Spleen (tissue), 11 donors: ENCODE results near the gene TMEM131L. TPM values are rescaled to one million over a fixed set of nuclear protein-coding genes. Genes with fewer than 3 reads are reported as not detected.
A peak's percentile ranks its signal among the peaks of the same experiment; 100 is the strongest.

Source experiments
- DNase-seq: peaks from one replicate; pipeline ENCODE4 v3.0.0-alpha.2; 2020
- H3K27ac ChIP-seq, 8 donors: fragments of 200-600 bp; sonication (generic) in 7 of 8; 1 replicate in 4 of 8; 2 replicates in 4 of 8; pipeline versions ENCODE4 v1.5.0 to v1.8.0; 2016 to 2021; ENCODE audit warnings: inconsistent platforms in 4 of 8, mild to moderate bottlenecking in 4 of 8, moderate library complexity in 1 of 8
- H3K27me3 ChIP-seq, 7 donors: fragments of 200-600 bp; sonication (generic) in 6 of 7; replicated peaks in 1 of 7; 1 replicate in 4 of 7; 2 replicates in 3 of 7; pipeline versions ENCODE4 v1.5.0 to v1.8.0; 2016 to 2021; ENCODE audit warnings: inconsistent platforms in 3 of 7, mild to moderate bottlenecking in 1 of 7
- H3K36me3 ChIP-seq, 6 donors: fragments of 200-600 bp; sonication (generic) in 5 of 6; 1 replicate in 4 of 6; 2 replicates in 2 of 6; pipeline versions ENCODE4 v1.5.0 to v1.8.0; 2016 to 2021; ENCODE audit warnings: inconsistent platforms in 2 of 6
- H3K4me1 ChIP-seq, 6 donors: fragments of 200-600 bp; sonication (generic) in 5 of 6; 1 replicate in 3 of 6; 2 replicates in 3 of 6; pipeline versions ENCODE4 v1.5.0 to v1.8.0; 2016 to 2021; ENCODE audit warnings: inconsistent platforms in 3 of 6
- H3K4me3 ChIP-seq, 8 donors: fragments of 200-600 bp; sonication (generic) in 7 of 8; 1 replicate in 4 of 8; 2 replicates in 4 of 8; pipeline versions ENCODE4 v1.5.0 to v1.8.0; 2016 to 2021; ENCODE audit warnings: inconsistent platforms in 4 of 8, mild to moderate bottlenecking in 4 of 8, moderate library complexity in 2 of 8
- H3K9me3 ChIP-seq, 8 donors: fragments of 200-600 bp; sonication (generic) in 7 of 8; 1 replicate in 4 of 8; 2 replicates in 4 of 8; pipeline versions ENCODE4 v1.5.0 to v1.8.0; 2016 to 2021; ENCODE audit warnings: inconsistent platforms in 4 of 8
- POLR2A ChIP-seq, 3 donors: fragments of 450-650 bp; IDR thresholded peaks; one replicate each; pipeline ENCODE4 v1.5.1; 2017; ENCODE audit warnings: antibody characterized with exemption in 3 of 3, mild to moderate bottlenecking in 1 of 3
- POLR2AphosphoS5 ChIP-seq, 3 donors: sonication (generic); formaldehyde crosslinking; IDR thresholded peaks; one replicate each; pipeline ENCODE4 v1.5.1; 2017; ENCODE audit warnings: antibody characterized with exemption in 3 of 3
- WGBS, 5 donors: extraction: QIAGEN DNeasy Blood & Tissue Kit in 3 of 5; methylation state at CpG; one replicate each; pipeline versions ENCODE4 v1.1.5 to v1.1.7; 2013 to 2018; 5-methylcytosine and 5-hydroxymethylcytosine counted together
- intact Hi-C: fragments of 100-400 bp; cut with DNase I; formaldehyde crosslinking; loops from one replicate; pipeline ENCODE4 v1.15.0; 2023; ENCODE audit warnings: low total_unique reads
- polyA plus RNA-seq, 3 donors: library from polyadenylated mRNA; stranded (reverse); fragments of 200-250 nt; gene quantifications; one replicate each; pipeline ENCODE4 v1.2.1, GENCODE V29; 2013
- total RNA-seq, 7 donors: library from RNA; depleted of rRNA in 3 of 7; stranded (reverse); fragments of >200 nt in 3 of 7; fragmentation: NEBNext Ultra II Directional in 4 of 7; extraction: Animal tissue kit (Norgen Biotek cat#: 25700) in 4 of 7; gene quantifications; one replicate each; pipeline versions ENCODE4 v1.1.0 to v1.2.1, GENCODE V29; 2016 to 2021
- TF ChIP-seq, protein P1 (sequence below), 11 experiments: fragments of 200-600 bp in 7 of 11; fragments of 450-650 bp in 4 of 11; sonication (generic) in 4 of 11; IDR thresholded peaks in 8 of 11; conservative IDR thresholded peaks in 3 of 11; 1 replicate in 7 of 11; 2 replicates in 4 of 11; pipeline versions ENCODE4 v1.4.0 to v1.8.0; 2016 to 2021; ENCODE audit warnings: antibody characterized with exemption in 11 of 11, inconsistent platforms in 4 of 11, mild to moderate bottlenecking in 1 of 11
- donor health status: healthy with polysubstance abuse.
- donor health status: DM: no; HTN: no; CAD: no; lungs with moderate emphysema.
- donor health status: DM: no; HTN: no; CAD: no.
- donor health status: Bipolar disorder and iron deficiency.
- donor health status: healthy.
- donor health status: DM: no; HTN: no; CAD: no.
- donor health status: DM: yes; HTN: yes; CAD: no.

The TMEM131L gene
- total and polyA plus RNA-seq, 10 donors: 20.9 to 105 (median 80.1) TPM

GRCh38 chr4:153471698-153472093, 5.5 kb downstream of the TMEM131L start:
- H3K4me3 ChIP-seq: peak overlapping the region in 4 of 8 donors; percentile 5 to 86 (median 18)
- intact Hi-C loops: no loop called here
- no peak for TF ChIP-seq POLR2A (IDR thresholded peaks at IDR 0.05)
- no peak for TF ChIP-seq POLR2AphosphoS5 (IDR thresholded peaks at IDR 0.05)
- TF ChIP-seq, protein P1, sequence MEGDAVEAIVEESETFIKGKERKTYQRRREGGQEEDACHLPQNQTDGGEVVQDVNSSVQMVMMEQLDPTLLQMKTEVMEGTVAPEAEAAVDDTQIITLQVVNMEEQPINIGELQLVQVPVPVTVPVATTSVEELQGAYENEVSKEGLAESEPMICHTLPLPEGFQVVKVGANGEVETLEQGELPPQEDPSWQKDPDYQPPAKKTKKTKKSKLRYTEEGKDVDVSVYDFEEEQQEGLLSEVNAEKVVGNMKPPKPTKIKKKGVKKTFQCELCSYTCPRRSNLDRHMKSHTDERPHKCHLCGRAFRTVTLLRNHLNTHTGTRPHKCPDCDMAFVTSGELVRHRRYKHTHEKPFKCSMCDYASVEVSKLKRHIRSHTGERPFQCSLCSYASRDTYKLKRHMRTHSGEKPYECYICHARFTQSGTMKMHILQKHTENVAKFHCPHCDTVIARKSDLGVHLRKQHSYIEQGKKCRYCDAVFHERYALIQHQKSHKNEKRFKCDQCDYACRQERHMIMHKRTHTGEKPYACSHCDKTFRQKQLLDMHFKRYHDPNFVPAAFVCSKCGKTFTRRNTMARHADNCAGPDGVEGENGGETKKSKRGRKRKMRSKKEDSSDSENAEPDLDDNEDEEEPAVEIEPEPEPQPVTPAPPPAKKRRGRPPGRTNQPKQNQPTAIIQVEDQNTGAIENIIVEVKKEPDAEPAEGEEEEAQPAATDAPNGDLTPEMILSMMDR (IDR thresholded peaks at IDR 0.05 in 8 of 11, conservative IDR thresholded peaks at IDR 0.05 in 3 of 11): no peak
- WGBS, 5 donors: 28 to 45% (median 39%) methylated on average over 5 of the region's 5 CpGs
- H3K36me3 ChIP-seq: peaks cover 3 to 50% (median 19%) of the 10 kb centered on the region in 6 donors
- no peak for DNase-seq
- peak overlapping the region in 7 of 8 donors; percentile 47 to 98 (median 71) for H3K27ac ChIP-seq
- H3K9me3 ChIP-seq: no peaks in the 10 kb centered on the region
- peaks cover 27 to 97% (median 86%) of the 10 kb centered on the region in 6 donors for H3K4me1 ChIP-seq
- no peaks in the 10 kb centered on the region for H3K27me3 ChIP-seq

GRCh38 chr4:153472122-153473037, 6.2 kb downstream of the TMEM131L start:
- peak overlapping the region; percentile 4 to 98 (median 68) for H3K27ac ChIP-seq
- H3K4me3 ChIP-seq: peak overlapping the region in 2 of 8 donors; percentile 1 to 86
- no peaks in the 10 kb centered on the region for H3K27me3 ChIP-seq
- no peaks in the 10 kb centered on the region for H3K9me3 ChIP-seq
- 81 to 90% (median 83%) methylated on average over 5 of the region's 5 CpGs for WGBS, 5 donors
- no peak for TF ChIP-seq POLR2A (IDR thresholded peaks at IDR 0.05)
- TF ChIP-seq, protein P1 (IDR thresholded peaks at IDR 0.05 in 8 of 11, conservative IDR thresholded peaks at IDR 0.05 in 3 of 11): no peak
- TF ChIP-seq POLR2AphosphoS5 (IDR thresholded peaks at IDR 0.05): no peak
- no peak for DNase-seq
- intact Hi-C loops: no loop called here
- H3K36me3 ChIP-seq: peaks cover 3 to 56% (median 19%) of the 10 kb centered on the region in 6 donors
- peaks cover 29 to 100% (median 91%) of the 10 kb centered on the region in 6 donors for H3K4me1 ChIP-seq

GRCh38 chr4:153474251-153474650, 8.1 kb downstream of the TMEM131L start:
- DNase-seq: no peak
- Histone ChIP-seq H3K4me3 (no peak overlapping the region), H3K27me3 (no peaks in the 10 kb centered on the region), H3K4me1 (peaks cover 39 to 100% (median 92%) of the 10 kb centered on the region in 6 donors), H3K9me3 (no peaks in the 10 kb centered on the region), H3K27ac (peak overlapping the region in 2 of 8 donors; percentile 23 to 96), H3K36me3 (peaks cover 3 to 62% (median 19%) of the 10 kb centered on the region in 6 donors)
- no peak for TF ChIP-seq POLR2AphosphoS5 (IDR thresholded peaks at IDR 0.05)
- TF ChIP-seq, protein P1 (IDR thresholded peaks at IDR 0.05 in 8 of 11, conservative IDR thresholded peaks at IDR 0.05 in 3 of 11): no peak
- no peak for TF ChIP-seq POLR2A (IDR thresholded peaks at IDR 0.05)
- 92 to 97% (median 95%) methylated on average over 4 of the region's 4 CpGs for WGBS, 5 donors
- intact Hi-C loops: no loop called here
